HepG2 (cell line): ENCODE data around the gene NAPSA. TPM values are rescaled to one million over a fixed set of nuclear protein-coding genes. Genes with fewer than 3 reads are reported as not detected.

Source experiments
- ARNTL ChIP-seq: sonication (generic); formaldehyde crosslinking; IDR thresholded peaks from 2 replicates; pipeline ENCODE4 v1.4.0; 2020; ENCODE audit warnings: mild to moderate bottlenecking, missing genetic modification reagents
- GTF2F1 ChIP-seq: fragments of 150-350 bp; IDR thresholded peaks from 2 replicates; pipeline ENCODE4 v1.6.1; 2014; ENCODE audit warnings: low read length
- KLF13 ChIP-seq: sonication (generic); formaldehyde crosslinking; IDR thresholded peaks from 2 replicates; pipeline ENCODE4 v1.4.0; 2020; ENCODE audit warnings: mild to moderate bottlenecking, missing genetic modification reagents
- NCOA5 ChIP-seq: sonication (generic); formaldehyde crosslinking; IDR thresholded peaks from 2 replicates; pipeline ENCODE4 v1.4.0; 2020; ENCODE audit warnings: missing genetic modification reagents
- POLR2AphosphoS5 ChIP-seq: IDR thresholded peaks from 2 replicates; pipeline ENCODE4 v1.6.1; 2012; ENCODE audit warnings: low read depth, low read length
- REPIN1 ChIP-seq: sonication (generic); formaldehyde crosslinking; IDR thresholded peaks from 2 replicates; pipeline ENCODE4 v1.8.0; 2022; ENCODE audit warnings: missing genetic modification reagents, low read depth, mild to moderate bottlenecking, borderline replicate concordance
- ZNF34 ChIP-seq: sonication (generic); formaldehyde crosslinking; IDR thresholded peaks from 2 replicates; pipeline ENCODE4 v1.4.0; 2020; ENCODE audit warnings: mild to moderate bottlenecking, missing genetic modification reagents, borderline replicate concordance
- ZNF557 ChIP-seq: sonication (generic); formaldehyde crosslinking; IDR thresholded peaks from 2 replicates; pipeline ENCODE4 v1.4.0; 2020; ENCODE audit warnings: missing genetic modification reagents
- ZNF674 ChIP-seq: sonication (generic); formaldehyde crosslinking; IDR thresholded peaks from 2 replicates; pipeline ENCODE4 v1.5.0; 2020; ENCODE audit warnings: low read depth, mild to moderate bottlenecking, missing genetic modification reagents
- polyA plus RNA-seq, 8 experiments: library from polyadenylated mRNA; depleted of rRNA in 3 of 8; stranded (reverse) in 7 of 8; unstranded in 1 of 8; fragments of >200 nt; fragmentation: Illumina TruSeq in 4 of 8; extraction: Trizol in 4 of 8; gene quantifications; 2 replicates each; pipeline versions ENCODE4 v1.2.1 to v1.2.3, GENCODE V29; 2011 to 2016; ENCODE audit warnings: low read depth in 4 of 8, missing spikeins in 1 of 8, mixed read lengths in 1 of 8; ENCODE audit not compliant: insufficient read depth in 1 of 8
- total RNA-seq, 5 experiments: library from RNA; depleted of rRNA; stranded (reverse); fragments of >200 nt; fragmentation: Illumina TruSeq; extraction: Trizol; gene quantifications; 2 replicates each; pipeline ENCODE4 v1.2.3, GENCODE V29; 2016; ENCODE audit warnings: low read depth in 1 of 5
- TF ChIP-seq, protein P1 (sequence below): fragments of 450-650 bp; IDR thresholded peaks from 2 replicates; pipeline ENCODE4 v1.6.1; 2017; ENCODE audit warnings: mild to moderate bottlenecking
- TF ChIP-seq, protein P2 (sequence below): sonication (generic); formaldehyde crosslinking; IDR thresholded peaks from 2 replicates; pipeline ENCODE4 v1.4.0; 2020; ENCODE audit warnings: mild to moderate bottlenecking, missing genetic modification reagents, borderline replicate concordance
- TF ChIP-seq, protein P3 (sequence below): sonication (generic); formaldehyde crosslinking; IDR thresholded peaks from 2 replicates; pipeline ENCODE4 v1.5.0; 2020; ENCODE audit warnings: missing genetic modification reagents
- TF ChIP-seq, protein P4 (sequence below): sonication (generic); formaldehyde crosslinking; IDR thresholded peaks from 2 replicates; pipeline ENCODE4 v1.4.0; 2020; ENCODE audit warnings: low read depth, mild to moderate bottlenecking, missing genetic modification reagents
- TF ChIP-seq, protein P5 (sequence below): fragments of 450-650 bp; IDR thresholded peaks from 2 replicates; pipeline ENCODE4 v1.6.1; 2017
- TF ChIP-seq, protein P6 (sequence below): sonication (generic); formaldehyde crosslinking; IDR thresholded peaks from 2 replicates; pipeline ENCODE4 v1.8.1; 2022; ENCODE audit warnings: mild to moderate bottlenecking, missing genetic modification reagents

Gene NAPSA
- total and polyA plus RNA-seq, 2 of the 13 experiments (the other 11 are each of a cell fraction or from before 2014, with no cell fraction given): not detected

DNA sequence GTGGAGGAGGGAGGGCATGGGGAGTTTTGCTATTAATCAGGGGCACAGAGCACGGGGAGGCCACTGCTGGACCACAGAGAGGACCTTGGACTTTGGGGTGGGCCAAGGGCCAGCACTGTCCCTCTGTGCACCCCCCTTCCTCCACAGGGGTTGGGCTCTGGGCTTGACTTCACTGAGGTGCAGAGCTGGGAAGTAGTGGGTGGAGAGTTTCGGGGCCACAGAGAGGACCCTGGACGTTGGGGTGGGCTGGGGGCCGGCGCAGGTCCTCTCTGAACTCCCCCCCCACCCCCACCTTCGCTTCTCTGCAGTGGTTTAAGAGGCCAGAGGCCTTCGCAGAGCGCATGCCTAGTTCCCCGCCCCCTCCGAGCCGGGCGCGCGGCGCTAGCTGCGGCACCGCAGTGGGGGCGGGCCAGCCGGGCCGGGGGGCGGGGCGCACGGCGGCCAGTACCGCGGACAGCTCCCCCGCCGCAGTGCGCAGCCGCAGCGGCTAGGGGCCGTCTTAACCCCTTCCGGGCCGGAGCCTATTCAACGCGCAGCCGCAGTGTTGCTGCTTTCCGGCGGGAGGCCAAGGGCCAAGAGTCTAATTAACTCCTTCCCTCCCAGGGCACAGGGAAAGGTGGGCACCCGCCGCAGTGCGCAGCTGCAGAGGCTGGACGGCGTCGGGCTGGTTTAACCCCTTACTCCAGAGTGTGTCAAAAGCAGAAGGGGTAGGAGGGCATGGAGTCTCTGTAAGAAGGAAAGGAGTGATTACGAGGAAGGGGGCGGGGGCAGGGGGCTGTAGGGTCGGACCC, 39.9 kb downstream of the NAPSA start (continued):
- TF ChIP-seq, protein P1, sequence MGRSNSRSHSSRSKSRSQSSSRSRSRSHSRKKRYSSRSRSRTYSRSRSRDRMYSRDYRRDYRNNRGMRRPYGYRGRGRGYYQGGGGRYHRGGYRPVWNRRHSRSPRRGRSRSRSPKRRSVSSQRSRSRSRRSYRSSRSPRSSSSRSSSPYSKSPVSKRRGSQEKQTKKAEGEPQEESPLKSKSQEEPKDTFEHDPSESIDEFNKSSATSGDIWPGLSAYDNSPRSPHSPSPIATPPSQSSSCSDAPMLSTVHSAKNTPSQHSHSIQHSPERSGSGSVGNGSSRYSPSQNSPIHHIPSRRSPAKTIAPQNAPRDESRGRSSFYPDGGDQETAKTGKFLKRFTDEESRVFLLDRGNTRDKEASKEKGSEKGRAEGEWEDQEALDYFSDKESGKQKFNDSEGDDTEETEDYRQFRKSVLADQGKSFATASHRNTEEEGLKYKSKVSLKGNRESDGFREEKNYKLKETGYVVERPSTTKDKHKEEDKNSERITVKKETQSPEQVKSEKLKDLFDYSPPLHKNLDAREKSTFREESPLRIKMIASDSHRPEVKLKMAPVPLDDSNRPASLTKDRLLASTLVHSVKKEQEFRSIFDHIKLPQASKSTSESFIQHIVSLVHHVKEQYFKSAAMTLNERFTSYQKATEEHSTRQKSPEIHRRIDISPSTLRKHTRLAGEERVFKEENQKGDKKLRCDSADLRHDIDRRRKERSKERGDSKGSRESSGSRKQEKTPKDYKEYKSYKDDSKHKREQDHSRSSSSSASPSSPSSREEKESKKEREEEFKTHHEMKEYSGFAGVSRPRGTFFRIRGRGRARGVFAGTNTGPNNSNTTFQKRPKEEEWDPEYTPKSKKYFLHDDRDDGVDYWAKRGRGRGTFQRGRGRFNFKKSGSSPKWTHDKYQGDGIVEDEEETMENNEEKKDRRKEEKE: no peak
- TF ChIP-seq NCOA5 (CRISPR knock-in tag) (no peak), ARNTL (CRISPR knock-in tag) (peak; percentile 37; the same call in 1 of the 2 replicates), GTF2F1 (no peak), ZNF34 (CRISPR knock-in tag) (no peak), POLR2AphosphoS5 (no peak), ZNF674 (peak; percentile 93), ZNF557 (CRISPR knock-in tag) (no peak), REPIN1 (CRISPR knock-in tag) (no peak), KLF13 (no peak)
- TF ChIP-seq, protein P2, sequence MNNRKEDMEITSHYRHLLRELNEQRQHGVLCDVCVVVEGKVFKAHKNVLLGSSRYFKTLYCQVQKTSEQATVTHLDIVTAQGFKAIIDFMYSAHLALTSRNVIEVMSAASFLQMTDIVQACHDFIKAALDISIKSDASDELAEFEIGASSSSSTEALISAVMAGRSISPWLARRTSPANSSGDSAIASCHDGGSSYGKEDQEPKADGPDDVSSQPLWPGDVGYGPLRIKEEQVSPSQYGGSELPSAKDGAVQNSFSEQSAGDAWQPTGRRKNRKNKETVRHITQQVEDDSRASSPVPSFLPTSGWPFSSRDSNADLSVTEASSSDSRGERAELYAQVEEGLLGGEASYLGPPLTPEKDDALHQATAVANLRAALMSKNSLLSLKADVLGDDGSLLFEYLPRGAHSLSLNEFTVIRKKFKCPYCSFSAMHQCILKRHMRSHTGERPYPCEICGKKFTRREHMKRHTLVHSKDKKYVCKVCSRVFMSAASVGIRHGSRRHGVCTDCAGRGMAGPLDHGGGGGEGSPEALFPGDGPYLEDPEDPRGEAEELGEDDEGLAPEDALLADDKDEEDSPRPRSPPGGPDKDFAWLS (CRISPR knock-in tag): no peak
- TF ChIP-seq, protein P3, sequence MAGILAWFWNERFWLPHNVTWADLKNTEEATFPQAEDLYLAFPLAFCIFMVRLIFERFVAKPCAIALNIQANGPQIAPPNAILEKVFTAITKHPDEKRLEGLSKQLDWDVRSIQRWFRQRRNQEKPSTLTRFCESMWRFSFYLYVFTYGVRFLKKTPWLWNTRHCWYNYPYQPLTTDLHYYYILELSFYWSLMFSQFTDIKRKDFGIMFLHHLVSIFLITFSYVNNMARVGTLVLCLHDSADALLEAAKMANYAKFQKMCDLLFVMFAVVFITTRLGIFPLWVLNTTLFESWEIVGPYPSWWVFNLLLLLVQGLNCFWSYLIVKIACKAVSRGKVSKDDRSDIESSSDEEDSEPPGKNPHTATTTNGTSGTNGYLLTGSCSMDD (CRISPR knock-in tag): no peak
- TF ChIP-seq, protein P4, sequence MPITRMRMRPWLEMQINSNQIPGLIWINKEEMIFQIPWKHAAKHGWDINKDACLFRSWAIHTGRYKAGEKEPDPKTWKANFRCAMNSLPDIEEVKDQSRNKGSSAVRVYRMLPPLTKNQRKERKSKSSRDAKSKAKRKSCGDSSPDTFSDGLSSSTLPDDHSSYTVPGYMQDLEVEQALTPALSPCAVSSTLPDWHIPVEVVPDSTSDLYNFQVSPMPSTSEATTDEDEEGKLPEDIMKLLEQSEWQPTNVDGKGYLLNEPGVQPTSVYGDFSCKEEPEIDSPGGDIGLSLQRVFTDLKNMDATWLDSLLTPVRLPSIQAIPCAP: no peak
- TF ChIP-seq, protein P5, sequence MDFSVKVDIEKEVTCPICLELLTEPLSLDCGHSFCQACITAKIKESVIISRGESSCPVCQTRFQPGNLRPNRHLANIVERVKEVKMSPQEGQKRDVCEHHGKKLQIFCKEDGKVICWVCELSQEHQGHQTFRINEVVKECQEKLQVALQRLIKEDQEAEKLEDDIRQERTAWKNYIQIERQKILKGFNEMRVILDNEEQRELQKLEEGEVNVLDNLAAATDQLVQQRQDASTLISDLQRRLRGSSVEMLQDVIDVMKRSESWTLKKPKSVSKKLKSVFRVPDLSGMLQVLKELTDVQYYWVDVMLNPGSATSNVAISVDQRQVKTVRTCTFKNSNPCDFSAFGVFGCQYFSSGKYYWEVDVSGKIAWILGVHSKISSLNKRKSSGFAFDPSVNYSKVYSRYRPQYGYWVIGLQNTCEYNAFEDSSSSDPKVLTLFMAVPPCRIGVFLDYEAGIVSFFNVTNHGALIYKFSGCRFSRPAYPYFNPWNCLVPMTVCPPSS: no peak
- TF ChIP-seq, protein P6, sequence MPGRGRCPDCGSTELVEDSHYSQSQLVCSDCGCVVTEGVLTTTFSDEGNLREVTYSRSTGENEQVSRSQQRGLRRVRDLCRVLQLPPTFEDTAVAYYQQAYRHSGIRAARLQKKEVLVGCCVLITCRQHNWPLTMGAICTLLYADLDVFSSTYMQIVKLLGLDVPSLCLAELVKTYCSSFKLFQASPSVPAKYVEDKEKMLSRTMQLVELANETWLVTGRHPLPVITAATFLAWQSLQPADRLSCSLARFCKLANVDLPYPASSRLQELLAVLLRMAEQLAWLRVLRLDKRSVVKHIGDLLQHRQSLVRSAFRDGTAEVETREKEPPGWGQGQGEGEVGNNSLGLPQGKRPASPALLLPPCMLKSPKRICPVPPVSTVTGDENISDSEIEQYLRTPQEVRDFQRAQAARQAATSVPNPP (CRISPR knock-in tag): peak; percentile 69; the same call in 1 of the 2 replicates
